Naive B cell (primary cell): ENCODE measurements around the gene OR4N5. TPM values are rescaled to one million over a fixed set of nuclear protein-coding genes. Genes with fewer than 3 reads are reported as not detected.

ENCODE experiments used
- ATAC-seq, 2 donors: fragments of 150-1000 bp; cut with Tn5 transposase; 2 replicates each; pipeline ENCODE4 v1.10.0; 2021; ENCODE audit warnings: low read depth in 2 of 2, mild to moderate bottlenecking in 2 of 2, moderate library complexity in 2 of 2
- DNase-seq: peaks from one replicate; pipeline ENCODE4 v3.0.0; 2022
- H3K27ac Mint-ChIP-seq, 6 donors: one replicate each; pipeline ENCODE4 v1.8.0; 2020 to 2022; ENCODE audit warnings: mild to moderate bottlenecking in 6 of 6, mixed read lengths in 6 of 6, moderate library complexity in 5 of 6, inconsistent platforms in 2 of 6
- H3K27me3 Mint-ChIP-seq, 3 donors: one replicate each; pipeline ENCODE4 v1.8.0; 2021 to 2022; ENCODE audit warnings: mixed read lengths in 3 of 3, mild to moderate bottlenecking in 1 of 3
- H3K36me3 Mint-ChIP-seq, 2 donors: one replicate each; pipeline ENCODE4 v1.8.0; 2020 to 2022; ENCODE audit warnings: mixed read lengths in 2 of 2, inconsistent platforms in 1 of 2, mild to moderate bottlenecking in 1 of 2
- H3K4me1 Mint-ChIP-seq, 3 donors: one replicate each; pipeline ENCODE4 v1.8.0; 2020 to 2022; ENCODE audit warnings: mixed read lengths in 3 of 3, inconsistent platforms in 1 of 3, mild to moderate bottlenecking in 1 of 3, moderate library complexity in 1 of 3
- H3K4me3 Mint-ChIP-seq, 8 donors: one replicate each; pipeline ENCODE4 v1.8.0; 2020 to 2022; ENCODE audit warnings: mild to moderate bottlenecking in 8 of 8, mixed read lengths in 8 of 8, moderate library complexity in 8 of 8, inconsistent platforms in 2 of 8
- H3K9me3 Mint-ChIP-seq, 7 donors: one replicate each; pipeline ENCODE4 v1.8.0; 2020 to 2022; ENCODE audit warnings: mixed read lengths in 7 of 7, mild to moderate bottlenecking in 5 of 7, inconsistent platforms in 2 of 7, moderate library complexity in 1 of 7
- polyA plus RNA-seq, 6 donors: library from polyadenylated mRNA; unstranded; fragments of 300-500 nt; fragmentation: Illumina TruSeq; gene quantifications; one replicate each; pipeline ENCODE4 v1.2.3, GENCODE V29; 2021; ENCODE audit warnings: low read depth in 6 of 6

The OR4N5 gene
- polyA plus RNA-seq, 6 donors from 2014 or later, result not detected

DNA sequence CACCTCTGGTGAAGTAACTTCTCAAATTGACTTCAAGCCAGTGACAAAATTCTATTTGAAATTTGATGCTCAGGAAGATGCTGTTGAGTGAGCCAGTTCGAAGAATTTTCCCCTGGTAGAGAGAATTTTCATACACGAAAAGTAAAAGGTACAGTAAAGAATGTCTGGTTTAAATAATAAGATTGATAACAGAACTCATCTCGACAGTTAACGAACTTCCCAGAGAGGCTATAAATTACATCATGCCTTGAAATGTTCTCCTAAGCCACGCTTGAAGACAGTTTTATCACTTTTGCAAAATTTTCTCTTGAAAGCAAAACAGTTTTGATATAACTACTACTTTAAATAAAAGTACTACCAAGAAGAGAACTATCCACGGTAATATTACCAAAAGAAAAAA lies 37.7 kb downstream of the OR4N5 start:
- H3K9me3 Mint-ChIP-seq, result peaks cover 0 to 6% (median 0%) of the 10 kb centered on the region in 7 donors
- no peak overlapping the region for H3K27ac Mint-ChIP-seq
- H3K4me3 Mint-ChIP-seq, result no peak overlapping the region
- ATAC-seq (no peak), DNase-seq (no peak)
- H3K27me3 Mint-ChIP-seq, result peaks cover 0 to 13% (median 0%) of the 10 kb centered on the region in 3 donors
- H3K4me1 Mint-ChIP-seq, result peaks cover 0 to 7% (median 3%) of the 10 kb centered on the region in 3 donors
- H3K36me3 Mint-ChIP-seq, result no peaks in the 10 kb centered on the region

GRCh38 chr14:20177433-20177974 lies 38.9 kb downstream of the OR4N5 start:
- no peak overlapping the region for H3K27ac Mint-ChIP-seq
- H3K27me3 Mint-ChIP-seq, result peaks cover 0 to 13% (median 9%) of the 10 kb centered on the region in 3 donors
- H3K36me3 Mint-ChIP-seq, result no peaks in the 10 kb centered on the region
- H3K4me3 Mint-ChIP-seq, result no peak overlapping the region
- peaks cover 0 to 6% (median 0%) of the 10 kb centered on the region in 7 donors for H3K9me3 Mint-ChIP-seq
- DNase-seq, result no peak
- peaks cover 0 to 7% (median 3%) of the 10 kb centered on the region in 3 donors for H3K4me1 Mint-ChIP-seq
- no peak for ATAC-seq

DNA sequence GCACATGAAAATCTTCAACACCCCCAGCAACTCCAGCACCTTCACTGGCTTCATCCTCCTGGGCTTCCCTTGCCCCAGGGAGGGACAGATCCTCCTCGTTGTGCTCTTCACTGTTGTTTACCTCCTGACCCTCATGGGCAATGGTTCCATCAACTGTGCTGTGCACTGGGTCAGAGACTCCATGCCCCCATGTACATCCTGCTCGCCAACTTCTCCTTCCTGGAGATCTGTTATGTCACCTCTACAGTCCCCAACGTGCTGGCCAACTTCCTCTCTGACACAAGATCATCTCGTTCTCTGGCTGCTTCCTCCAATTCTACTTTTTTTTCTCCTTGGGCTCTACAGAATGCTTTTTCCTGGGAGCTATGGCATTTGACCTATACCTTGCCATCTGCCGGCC lies 40.6 kb downstream of the OR4N5 start:
- Mint-ChIP-seq H3K36me3 (no peaks in the 10 kb centered on the region), H3K27ac (no peak overlapping the region)

GRCh38 chr14:20179880-20180279 lies 41.3 kb downstream of the OR4N5 start:
- Mint-ChIP-seq H3K4me1 (peaks cover 0 to 7% (median 3%) of the 10 kb centered on the region in 3 donors), H3K36me3 (no peaks in the 10 kb centered on the region), H3K27me3 (peaks cover 0 to 18% (median 10%) of the 10 kb centered on the region in 3 donors), H3K27ac (peak overlapping the region in 1 of 6 donors; percentile 50), H3K4me3 (no peak overlapping the region), H3K9me3 (peaks cover 0 to 6% (median 0%) of the 10 kb centered on the region in 7 donors)
- ATAC-seq (no peak), DNase-seq (no peak)

More for the DNA sequence above, 40.6 kb downstream of the OR4N5 start:
- DNase-seq (no peak), ATAC-seq (no peak)
- peaks cover 0 to 6% (median 0%) of the 10 kb centered on the region in 7 donors for H3K9me3 Mint-ChIP-seq
- H3K27me3 Mint-ChIP-seq, result peaks cover 0 to 18% (median 10%) of the 10 kb centered on the region in 3 donors
- no peak overlapping the region for H3K4me3 Mint-ChIP-seq
- H3K4me1 Mint-ChIP-seq, result peaks cover 0 to 7% (median 3%) of the 10 kb centered on the region in 3 donors

DNA sequence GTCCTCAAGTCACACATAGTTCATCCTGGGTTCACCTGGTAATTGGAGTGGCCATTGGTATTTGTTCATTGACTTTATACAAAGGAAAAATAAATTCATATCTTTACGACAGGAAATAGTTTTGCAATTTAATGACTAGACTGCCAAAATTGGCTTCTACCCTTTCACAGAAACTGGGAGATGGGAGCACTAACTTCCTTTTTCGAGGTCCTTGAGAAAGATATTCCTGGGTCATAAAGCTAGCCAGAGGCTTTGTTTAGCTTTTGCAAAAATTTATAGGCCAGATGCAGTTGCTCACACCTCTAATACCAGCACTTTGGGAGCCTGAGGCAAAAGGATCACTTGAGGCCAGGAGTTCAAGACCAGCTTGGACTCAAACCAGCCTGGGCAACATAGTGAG lies 41.9 kb downstream of the OR4N5 start:
- no peak for DNase-seq
- peaks cover 0 to 6% (median 0%) of the 10 kb centered on the region in 7 donors for H3K9me3 Mint-ChIP-seq
- H3K4me1 Mint-ChIP-seq, result peaks cover 0 to 7% (median 3%) of the 10 kb centered on the region in 3 donors
- peaks cover 4 to 20% (median 13%) of the 10 kb centered on the region in 3 donors for H3K27me3 Mint-ChIP-seq
- H3K4me3 Mint-ChIP-seq, result no peak overlapping the region
- no peak for ATAC-seq
- no peak overlapping the region for H3K27ac Mint-ChIP-seq
- no peaks in the 10 kb centered on the region for H3K36me3 Mint-ChIP-seq

DNA sequence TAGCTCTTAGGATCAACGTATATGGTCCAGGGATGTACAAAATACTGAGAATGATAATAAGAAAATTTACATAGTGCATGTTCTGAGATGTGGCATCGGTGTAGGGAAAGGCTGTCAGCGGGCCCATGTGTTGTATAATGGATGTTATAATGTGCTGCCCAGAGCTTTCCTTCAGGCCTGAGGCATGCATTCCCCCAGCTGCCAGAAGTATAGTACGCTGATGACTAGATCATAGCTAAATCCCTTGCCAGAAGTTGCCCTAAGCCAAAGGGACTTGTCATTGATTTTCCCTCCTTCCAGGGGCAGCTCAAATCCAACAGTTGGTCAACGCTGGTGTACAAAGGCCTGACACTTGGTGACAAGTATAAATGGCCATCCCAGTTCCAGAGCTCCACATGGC lies 45.6 kb downstream of the OR4N5 start:
- Mint-ChIP-seq H3K4me3 (no peak overlapping the region), H3K36me3 (no peaks in the 10 kb centered on the region), H3K27me3 (peaks cover 23 to 28% (median 26%) of the 10 kb centered on the region in 3 donors), H3K4me1 (peaks cover 0 to 7% (median 3%) of the 10 kb centered on the region in 3 donors), H3K27ac (no peak overlapping the region), H3K9me3 (peaks cover 0 to 6% (median 0%) of the 10 kb centered on the region in 7 donors)
- ATAC-seq (no peak), DNase-seq (no peak)

DNA sequence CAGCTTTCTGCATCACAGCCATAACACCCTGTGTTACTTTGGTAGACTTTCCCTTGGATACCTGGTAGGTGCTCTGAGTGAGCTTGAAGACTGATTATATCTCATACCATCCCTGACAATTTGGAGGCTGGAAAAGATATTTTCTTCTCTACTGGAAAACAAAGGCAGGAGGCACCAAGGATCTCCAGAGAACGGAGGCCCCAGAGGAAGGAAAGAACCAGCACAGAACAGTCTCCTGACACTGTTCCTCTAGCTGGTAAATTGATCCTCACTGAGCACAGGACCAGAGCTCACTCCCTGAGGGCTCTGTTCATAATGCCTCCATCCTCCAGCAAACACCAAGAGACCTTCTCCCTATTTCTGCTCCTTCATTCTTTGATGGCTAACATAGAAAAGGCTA lies 52.0 kb downstream of the OR4N5 start, which contains the start of gene OR11G2:
TSS of gene OR11G2 (plus strand) at position 301 of the 400 bp plus-strand sequence. CDS start 6,542 bp downstream, outside the sequence.
- no peak within 1 kb of the TSS for H3K4me3 Mint-ChIP-seq
- no peak within 1 kb of the TSS for H3K27ac Mint-ChIP-seq
- H3K27me3 Mint-ChIP-seq, result peaks cover 15 to 32% (median 21%) of the 10 kb centered on the region in 3 donors
- peaks cover 0 to under 1% (median 0%) of the 10 kb centered on the region in 7 donors for H3K9me3 Mint-ChIP-seq
- DNase-seq, result no peak
- no peak for ATAC-seq
- H3K4me1 Mint-ChIP-seq, result no peaks in the 10 kb centered on the region
- no peaks in the 10 kb centered on the region for H3K36me3 Mint-ChIP-seq

GRCh38 chr14:20191396-20191795 lies 52.8 kb downstream of the OR4N5 start:
- no peaks in the 10 kb centered on the region for H3K36me3 Mint-ChIP-seq
- H3K27ac Mint-ChIP-seq, result no peak overlapping the region
- peaks cover 13 to 30% (median 23%) of the 10 kb centered on the region in 3 donors for H3K27me3 Mint-ChIP-seq
- DNase-seq (no peak), ATAC-seq (no peak)
- no peaks in the 10 kb centered on the region for H3K9me3 Mint-ChIP-seq
- no peaks in the 10 kb centered on the region for H3K4me1 Mint-ChIP-seq
- no peak overlapping the region for H3K4me3 Mint-ChIP-seq

- peaks cover 11 to 30% (median 21%) of the 10 kb centered on the region in 3 donors for H3K27me3 Mint-ChIP-seq
- ATAC-seq, result no peak
- H3K4me1 Mint-ChIP-seq, result no peaks in the 10 kb centered on the region
- peaks cover 0 to 4% (median 0%) of the 10 kb centered on the region in 7 donors for H3K9me3 Mint-ChIP-seq
- no peak overlapping the region for H3K4me3 Mint-ChIP-seq
- no peaks in the 10 kb centered on the region for H3K36me3 Mint-ChIP-seq
- no peak for DNase-seq
- H3K27ac Mint-ChIP-seq, result no peak overlapping the region
These were observed 55.5 kb downstream of the OR4N5 start for GRCh38 chr14:20194101-20194500.

Other genes with a start within 250 kb of the OR4N5 start
- not detected for gene OR4K5, start 218.2 kb upstream of the OR4N5 start, polyA plus RNA-seq
- gene OR4K1, start 207.9 kb upstream of the OR4N5 start, polyA plus RNA-seq, result not detected
- gene OR4K15, start 163.2 kb upstream of the OR4N5 start, polyA plus RNA-seq, result not detected
- not detected for gene OR4Q2, start 136.7 kb upstream of the OR4N5 start, polyA plus RNA-seq
- not detected for gene OR4K14, start 119.5 kb upstream of the OR4N5 start, polyA plus RNA-seq
- not detected for gene OR4K13, start 102.8 kb upstream of the OR4N5 start, polyA plus RNA-seq
- gene OR4L1, start 78.8 kb upstream of the OR4N5 start, polyA plus RNA-seq, result not detected
- gene OR4K17, start 28.1 kb upstream of the OR4N5 start, polyA plus RNA-seq, result not detected
- gene OR11G2, start 52.1 kb downstream of the OR4N5 start, polyA plus RNA-seq, result not detected
- not detected for gene OR11H6, start 84.9 kb downstream of the OR4N5 start, polyA plus RNA-seq
- gene OR11H7, start 90.2 kb downstream of the OR4N5 start, polyA plus RNA-seq, result not detected
- gene OR11H4, start 100.5 kb downstream of the OR4N5 start, polyA plus RNA-seq, result not detected
- gene TTC5, start 167.1 kb downstream of the OR4N5 start, polyA plus RNA-seq, result 10 to 100 TPM; 21.8 to 28.5 (median 26.6) TPM
- gene CCNB1IP1, start 194.5 kb downstream of the OR4N5 start, polyA plus RNA-seq, result 10 to 100 TPM; 24.9 to 44.6 (median 32.7) TPM
- 10 to 100 TPM in 3 of 6 donors, 1 to 10 TPM in 3; 6.2 to 17.0 (median 10.6) TPM for gene PARP2, start 204.8 kb downstream of the OR4N5 start, polyA plus RNA-seq